ENCODE results near the gene WNT6.

The WNT6 gene

DNA sequence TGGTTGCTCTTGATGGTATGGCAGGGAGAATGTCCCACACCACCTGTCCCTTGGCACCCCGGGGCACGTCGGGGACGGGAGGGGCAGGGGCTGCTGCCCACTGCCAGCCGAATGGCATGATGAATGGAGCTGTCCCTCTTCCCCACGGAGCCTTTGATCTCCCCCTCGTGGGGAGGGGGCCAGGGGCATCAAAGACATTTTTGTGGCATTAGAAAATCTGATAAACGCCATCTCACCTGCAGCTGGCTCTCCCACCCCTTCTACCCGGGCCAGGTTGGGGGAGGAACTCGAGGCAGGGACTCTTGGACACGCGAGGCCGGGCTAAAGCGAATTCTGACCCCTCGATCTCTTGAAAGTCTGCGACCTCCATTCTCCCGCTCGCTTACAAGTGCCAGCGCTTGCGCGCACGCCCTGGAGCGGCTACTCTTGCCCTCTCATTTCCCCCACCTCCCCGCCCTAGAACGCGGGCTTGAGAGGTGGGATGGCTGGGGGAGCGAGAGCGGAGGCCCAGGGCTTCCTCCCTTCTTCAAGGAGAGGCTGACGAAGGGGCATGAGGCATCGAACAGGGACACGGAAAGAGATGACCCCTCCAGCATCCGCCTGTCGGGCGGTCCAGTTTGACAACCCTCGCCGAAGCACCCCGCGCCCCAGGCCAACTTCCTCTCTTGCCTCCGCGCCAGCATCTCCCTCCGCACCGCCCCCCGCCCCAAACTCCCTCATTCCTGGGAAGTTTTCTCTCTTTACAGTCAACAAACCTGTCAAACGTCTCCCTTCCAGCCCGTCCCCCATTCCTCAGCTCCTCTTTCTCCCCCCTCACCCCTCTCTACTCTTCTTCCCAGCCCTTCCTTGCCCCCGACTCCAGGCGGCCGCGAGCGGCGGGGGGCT lies 692 bp upstream of the WNT6 start:
- DNase-seq, result no peak

DNA sequence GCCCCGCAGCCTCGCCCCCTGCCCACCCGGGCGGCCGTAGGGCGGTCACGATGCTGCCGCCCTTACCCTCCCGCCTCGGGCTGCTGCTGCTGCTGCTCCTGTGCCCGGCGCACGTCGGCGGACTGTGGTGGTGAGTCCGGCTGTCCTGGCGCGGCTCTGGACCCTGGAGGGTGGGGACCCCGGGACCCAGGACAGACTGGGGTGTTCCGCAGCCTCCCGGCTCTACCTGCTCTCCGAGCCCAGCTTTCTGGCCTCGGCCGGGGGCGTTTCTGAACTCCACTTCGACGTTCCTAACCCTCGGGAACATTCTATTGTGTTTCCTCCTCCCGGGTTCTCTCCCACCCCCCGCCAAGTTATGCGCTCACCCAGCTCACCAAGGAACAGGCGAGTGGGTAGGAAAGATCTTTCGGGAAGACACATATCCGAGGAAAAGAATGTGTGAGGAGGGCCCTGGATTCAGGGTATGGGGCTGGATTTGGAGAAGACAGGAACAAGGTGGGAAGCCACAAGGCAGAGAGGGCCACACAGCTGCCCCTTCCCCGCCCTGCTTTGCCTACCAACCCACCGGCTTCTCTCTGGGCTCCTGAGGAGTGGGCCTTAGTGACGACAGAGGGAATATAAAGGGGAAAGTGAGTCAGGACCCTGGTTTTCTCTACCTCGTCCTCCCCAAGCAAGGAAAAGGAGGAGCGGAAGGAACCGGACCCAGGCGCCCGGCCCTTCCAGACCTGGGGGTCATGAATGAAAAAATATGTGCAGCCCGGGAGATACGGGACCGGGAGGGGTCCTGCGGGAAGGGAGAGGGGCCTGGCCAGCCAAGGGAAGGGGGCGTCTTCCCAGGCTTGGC lies 605 bp downstream of the WNT6 start:
- no peak for DNase-seq

GRCh38 chr2:218860950-218861381 lies 1.4 kb downstream of the WNT6 start:
- DNase-seq, result peak; percentile 92

- DNase-seq, result no peak
These were observed 2.2 kb downstream of the WNT6 start for GRCh38 chr2:218861645-218862318.

DNA sequence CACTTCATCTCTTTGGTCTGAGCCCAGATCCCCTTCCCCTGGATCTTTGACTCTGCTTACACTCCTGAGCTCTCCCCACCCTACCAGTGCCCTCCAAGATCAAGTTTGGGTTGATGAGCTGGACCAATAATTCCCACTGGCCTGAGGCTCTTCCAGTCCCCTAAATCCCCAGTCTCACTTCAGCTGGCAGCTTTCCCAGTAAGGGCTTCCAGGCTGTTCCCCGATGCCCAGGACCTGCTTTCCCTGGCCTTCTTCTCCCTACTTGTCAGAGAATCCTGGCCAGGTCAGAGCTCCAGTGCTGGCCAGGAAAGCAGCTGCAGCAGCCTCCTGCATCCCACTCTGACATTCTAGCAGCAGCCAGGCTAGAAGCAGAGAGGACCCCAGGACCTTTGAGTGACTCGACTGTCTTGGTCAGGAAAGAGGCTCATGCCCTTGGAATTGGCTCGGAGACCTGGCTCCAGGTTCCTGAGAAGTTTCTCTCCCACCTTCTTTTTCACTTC lies 3.5 kb downstream of the WNT6 start:
- no peak for DNase-seq

DNA sequence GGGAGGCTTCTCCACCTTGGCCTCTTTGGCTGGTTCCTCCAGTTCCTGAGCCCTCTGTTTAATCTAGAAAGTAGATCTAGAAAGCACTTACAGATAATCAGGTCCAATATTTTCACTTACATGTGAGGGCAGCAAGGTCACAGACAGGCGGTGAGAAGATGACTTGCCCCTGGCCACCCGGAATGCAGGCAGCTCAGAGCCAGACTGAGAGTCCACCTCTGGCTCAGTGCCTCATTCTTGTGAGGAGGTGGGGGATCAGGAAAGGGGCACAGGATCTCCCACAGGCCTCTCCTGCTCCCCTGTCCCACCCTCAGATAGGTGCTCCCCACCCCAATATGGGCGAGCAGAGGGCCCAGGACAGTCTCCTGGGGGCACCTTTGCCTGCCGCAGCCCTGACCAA lies 5.8 kb downstream of the WNT6 start:
- DNase-seq, result no peak

- no peak for DNase-seq
These were observed 6.4 kb downstream of the WNT6 start for GRCh38 chr2:218865999-218866398.

GRCh38 chr2:218867900-218868299 lies 8.3 kb downstream of the WNT6 start:
- peak; percentile 31 for DNase-seq

DNA sequence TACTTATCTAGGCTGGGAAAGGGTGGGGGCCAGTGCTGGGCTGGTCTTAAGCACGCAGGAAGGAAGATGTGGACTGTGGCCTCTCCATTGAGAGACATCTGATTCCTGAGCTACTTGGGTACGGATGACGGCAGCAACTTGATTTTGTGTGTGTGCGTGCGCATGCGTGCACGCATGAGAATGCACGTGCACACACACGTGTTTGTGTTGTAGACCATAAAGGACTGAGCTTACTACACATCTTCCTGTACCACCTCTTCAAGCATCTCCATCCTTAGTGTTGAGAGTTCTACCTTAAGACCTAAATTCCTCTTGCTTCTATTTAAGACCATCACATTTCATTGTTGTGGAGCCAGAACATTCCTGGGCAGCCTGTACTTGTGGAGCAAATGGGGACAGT lies 9.5 kb downstream of the WNT6 start:
- no peak for DNase-seq

GRCh38 chr2:218870984-218871344 lies 11.4 kb downstream of the WNT6 start:
- DNase-seq, result no peak

DNA sequence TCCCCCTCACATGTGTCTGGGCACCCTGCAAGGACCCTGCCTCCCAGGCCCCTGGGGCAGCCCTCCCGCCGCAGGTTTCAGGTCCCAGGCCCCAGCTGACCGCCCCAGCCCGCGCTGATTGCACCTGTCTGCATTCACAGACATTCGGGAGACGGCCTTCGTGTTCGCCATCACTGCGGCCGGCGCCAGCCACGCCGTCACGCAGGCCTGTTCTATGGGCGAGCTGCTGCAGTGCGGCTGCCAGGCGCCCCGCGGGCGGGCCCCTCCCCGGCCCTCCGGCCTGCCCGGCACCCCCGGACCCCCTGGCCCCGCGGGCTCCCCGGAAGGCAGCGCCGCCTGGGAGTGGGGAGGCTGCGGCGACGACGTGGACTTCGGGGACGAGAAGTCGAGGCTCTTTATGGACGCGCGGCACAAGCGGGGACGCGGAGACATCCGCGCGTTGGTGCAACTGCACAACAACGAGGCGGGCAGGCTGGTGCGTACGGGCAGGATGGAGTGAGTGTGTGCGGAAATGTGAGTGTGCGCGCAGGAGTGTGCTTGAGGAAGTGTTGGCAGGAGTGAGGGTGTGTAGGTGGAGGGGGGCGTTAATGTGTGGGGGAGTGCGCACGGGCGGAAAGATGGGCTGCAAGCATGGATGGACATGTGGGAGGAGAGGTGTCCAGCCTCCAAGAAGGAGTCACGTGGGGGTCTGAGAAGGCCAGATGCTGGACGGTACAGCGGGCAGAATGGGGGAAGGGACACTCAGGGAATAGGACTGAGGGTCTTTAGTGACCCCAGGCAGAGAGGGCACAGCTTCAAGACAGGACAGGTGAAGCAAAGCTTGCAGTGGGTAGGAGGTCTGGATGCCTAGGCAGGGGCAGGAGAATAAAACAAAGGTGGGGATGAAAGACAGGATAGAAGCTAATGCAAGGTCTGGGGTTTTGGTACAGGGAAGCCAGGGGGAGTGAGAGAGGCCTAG lies 12.0 kb downstream of the WNT6 start:
- no peak for DNase-seq

GRCh38 chr2:218872645-218873358 lies 13.2 kb downstream of the WNT6 start:
- DNase-seq, result no peak

GRCh38 chr2:218873359-218874194 lies 14.0 kb downstream of the WNT6 start:
- no peak for DNase-seq

DNA sequence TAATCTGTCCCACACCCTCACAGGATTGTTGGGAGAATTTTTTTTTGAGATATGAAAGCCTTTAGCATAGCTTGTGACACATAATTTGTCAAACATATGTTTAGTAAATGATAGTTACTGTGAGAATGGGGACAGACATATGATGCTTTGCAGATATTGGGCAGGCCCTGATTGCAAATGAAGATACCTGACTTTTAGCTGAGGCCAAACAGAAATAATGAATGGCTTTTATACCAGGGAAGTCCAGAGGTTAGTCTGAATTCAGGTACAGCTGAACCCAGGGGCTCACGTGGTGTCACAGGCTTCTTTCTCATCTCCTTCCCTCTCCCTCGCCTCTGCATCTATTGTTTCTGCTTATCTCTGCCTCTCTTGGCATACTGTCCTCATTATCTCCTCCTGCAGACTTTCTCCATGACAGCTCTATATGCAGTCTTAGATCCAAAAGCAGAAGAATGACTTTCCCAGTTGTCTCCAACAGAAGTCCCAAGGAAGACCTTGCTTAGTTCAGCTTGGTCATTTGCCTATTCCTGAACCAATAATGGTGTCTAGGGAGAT lies 16.2 kb downstream of the WNT6 start:
- DNase-seq, result no peak

DNA sequence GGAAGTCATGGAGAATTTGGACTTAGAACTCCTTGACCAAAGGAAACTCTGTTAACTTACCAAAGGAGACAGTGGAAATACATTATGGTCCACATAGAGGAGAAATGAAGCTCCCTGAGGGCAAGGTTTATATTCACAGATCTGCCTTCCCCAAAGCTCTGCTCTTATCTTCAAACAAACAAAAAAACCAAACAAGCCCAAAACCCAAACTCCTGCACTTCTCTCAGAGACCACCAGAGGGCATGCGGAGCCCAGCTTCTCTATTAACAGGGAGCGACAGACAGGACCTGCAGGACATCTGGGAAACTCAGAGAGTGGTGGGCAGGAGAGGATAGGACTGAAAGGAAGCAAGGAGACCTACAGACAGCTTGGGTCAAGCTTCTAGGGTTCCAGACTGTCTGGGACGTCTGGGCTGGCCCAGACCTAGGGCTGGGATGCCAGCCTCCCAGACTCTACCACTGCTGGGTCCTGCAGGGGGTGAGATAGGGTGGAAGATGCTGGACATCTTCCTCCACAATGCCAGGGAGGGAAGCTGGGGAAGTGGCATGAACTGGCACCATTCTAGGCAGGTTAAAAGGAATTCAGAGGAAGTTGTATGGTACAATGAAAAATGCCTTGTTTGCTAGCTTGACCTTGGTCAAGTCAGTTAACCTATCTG lies 17.1 kb downstream of the WNT6 start:
- peak; percentile 73 for DNase-seq

- DNase-seq, result no peak
These were observed 17.7 kb downstream of the WNT6 start for GRCh38 chr2:218877331-218877730.

- DNase-seq, result no peak
These were observed 18.3 kb downstream of the WNT6 start for GRCh38 chr2:218877891-218878290.

- no peak for DNase-seq
These were observed 18.9 kb downstream of the WNT6 start for GRCh38 chr2:218878486-218878885.
